ENCODE results near the gene KRT14.

Gene KRT14

GRCh38 chr17:41581366-41582060 lies 5.2 kb downstream of the KRT14 start:
- no peaks in the 10 kb centered on the region for H3K4me1 ChIP-seq (ENCODE audit: insufficient read depth, low read length)
- no peak overlapping the region for H3K4me3 ChIP-seq (ENCODE audit: low read depth in 1 of 2, low read length in 2 of 2)
- H3K36me3 ChIP-seq (ENCODE audit: insufficient read depth, low read length) = no peaks in the 10 kb centered on the region
- no peak overlapping the region for H3K27ac ChIP-seq (ENCODE audit: low read length)
- no peak for ATAC-seq (ENCODE audit: insufficient read depth, low read depth)
- H3K27me3 ChIP-seq (ENCODE audit: insufficient read depth, low read length, poor library complexity) = peaks cover 4% of the 10 kb centered on the region
- no peak for TF ChIP-seq EZH2 (IDR thresholded peaks at IDR 0.05; ENCODE audit: borderline replicate concordance, low read depth, low read length, severe bottlenecking)
- TF ChIP-seq CTCF (IDR thresholded peaks at IDR 0.05; ENCODE audit: borderline replicate concordance, extremely low read depth, low read length, poor library complexity, severe bottlenecking) = no peak
- no peak overlapping the region for H3K9ac ChIP-seq (ENCODE audit: low read depth, low read length)
- no peak overlapping the region for H3K4me2 ChIP-seq (ENCODE audit: insufficient read depth, low read length)
- H4K20me1 ChIP-seq (ENCODE audit: insufficient read depth, low read length) = 0 out of 2 replicates have a peak, but pooled peaks cover 3% of the 10 kb centered on the region
- H2AFZ ChIP-seq (ENCODE audit: low read depth, low read length) = no peak overlapping the region
- DNase-seq = no peak
- no peaks in the 10 kb centered on the region for H3K79me2 ChIP-seq (ENCODE audit: insufficient read depth, low read length)
- no peaks in the 10 kb centered on the region for H3K9me3 ChIP-seq (ENCODE audit: insufficient read depth, low read length, severe bottlenecking)

- no peak overlapping the region for H3K4me3 ChIP-seq (ENCODE audit: low read depth in 1 of 2, low read length in 2 of 2)
- no peak overlapping the region for H3K4me2 ChIP-seq (ENCODE audit: insufficient read depth, low read length)
- H3K79me2 ChIP-seq (ENCODE audit: insufficient read depth, low read length) = no peaks in the 10 kb centered on the region
- H3K27ac ChIP-seq (ENCODE audit: low read length) = no peak overlapping the region
- 0 out of 2 replicates have a peak, but pooled peaks cover 3% of the 10 kb centered on the region for H4K20me1 ChIP-seq (ENCODE audit: insufficient read depth, low read length)
- H3K36me3 ChIP-seq (ENCODE audit: insufficient read depth, low read length) = no peaks in the 10 kb centered on the region
- peaks cover 4% of the 10 kb centered on the region for H3K27me3 ChIP-seq (ENCODE audit: insufficient read depth, low read length, poor library complexity)
- no peak overlapping the region for H2AFZ ChIP-seq (ENCODE audit: low read depth, low read length)
- H3K9ac ChIP-seq (ENCODE audit: low read depth, low read length) = no peak overlapping the region
- TF ChIP-seq CTCF (IDR thresholded peaks at IDR 0.05; ENCODE audit: borderline replicate concordance, extremely low read depth, low read length, poor library complexity, severe bottlenecking) (no peak), EZH2 (IDR thresholded peaks at IDR 0.05; ENCODE audit: borderline replicate concordance, low read depth, low read length, severe bottlenecking) (no peak)
- no peak for DNase-seq
- no peaks in the 10 kb centered on the region for H3K9me3 ChIP-seq (ENCODE audit: insufficient read depth, low read length, severe bottlenecking)
- H3K4me1 ChIP-seq (ENCODE audit: insufficient read depth, low read length) = no peaks in the 10 kb centered on the region
- ATAC-seq (ENCODE audit: insufficient read depth, low read depth) = no peak
Observed at GRCh38 chr17:41580687-41581365, 5.9 kb downstream of the KRT14 start.

- no peak overlapping the region for H3K4me3 ChIP-seq (ENCODE audit: low read depth in 1 of 2, low read length in 2 of 2)
- no peak overlapping the region for H3K4me2 ChIP-seq (ENCODE audit: insufficient read depth, low read length)
- no peaks in the 10 kb centered on the region for H3K36me3 ChIP-seq (ENCODE audit: insufficient read depth, low read length)
- DNase-seq (no peak), ATAC-seq (ENCODE audit: insufficient read depth, low read depth) (no peak)
- H3K27ac ChIP-seq (ENCODE audit: low read length) = no peak overlapping the region
- H3K27me3 ChIP-seq (ENCODE audit: insufficient read depth, low read length, poor library complexity) = peaks cover 4% of the 10 kb centered on the region
- H4K20me1 ChIP-seq (ENCODE audit: insufficient read depth, low read length) = 0 out of 2 replicates have a peak, but pooled peaks cover 3% of the 10 kb centered on the region
- no peaks in the 10 kb centered on the region for H3K4me1 ChIP-seq (ENCODE audit: insufficient read depth, low read length)
- TF ChIP-seq CTCF (IDR thresholded peaks at IDR 0.05; ENCODE audit: borderline replicate concordance, extremely low read depth, low read length, poor library complexity, severe bottlenecking) = no peak
- no peak for TF ChIP-seq EZH2 (IDR thresholded peaks at IDR 0.05; ENCODE audit: borderline replicate concordance, low read depth, low read length, severe bottlenecking)
- H2AFZ ChIP-seq (ENCODE audit: low read depth, low read length) = no peak overlapping the region
- H3K79me2 ChIP-seq (ENCODE audit: insufficient read depth, low read length) = no peaks in the 10 kb centered on the region
- no peaks in the 10 kb centered on the region for H3K9me3 ChIP-seq (ENCODE audit: insufficient read depth, low read length, severe bottlenecking)
- no peak overlapping the region for H3K9ac ChIP-seq (ENCODE audit: low read depth, low read length)
Observed at GRCh38 chr17:41580244-41580575, 6.5 kb downstream of the KRT14 start.
